ENCODE measurements around the gene ABCB11. TPM values are rescaled to one million over a fixed set of nuclear protein-coding genes. Genes with fewer than 3 reads are reported as not detected.

ABCB11 gene
- total and polyA plus RNA-seq, 10 of the 15 experiments (the other 5 are each of a cell fraction or from before 2014, with no cell fraction given) = not detected

- TF ChIP-seq REST (IDR thresholded peaks at IDR 0.05; ENCODE audit: low read depth, low read length) (no peak), ZNF24 (IDR thresholded peaks at IDR 0.05) (no peak)
These were observed 102.9 kb downstream of the ABCB11 start (continued) for GRCh38 chr2:168928113-168928831.

- intact Hi-C loops (cut with micrococcal nuclease; ENCODE audit: unreplicated experiment) = no loop called here
- SMC1A ChIA-PET (ENCODE audit: uncharacterized antibody, unreplicated experiment) = no interaction called here
- ATAC-seq = no peak
These were observed 104.3 kb downstream of the ABCB11 start for GRCh38 chr2:168926621-168927386.

More at GRCh38 chr2:168926621-168927386, 104.3 kb downstream of the ABCB11 start:
- no peaks in the 10 kb centered on the region for H3K9me3 ChIP-seq (replicated peaks; ENCODE audit: control insufficient read depth, insufficient read depth, low read length)
- no peak for TF ChIP-seq CBX5 (IDR thresholded peaks at IDR 0.05; ENCODE audit: low read depth)
- TF ChIP-seq E2F8 (IDR thresholded peaks at IDR 0.05; ENCODE audit: low read depth, partially characterized antibody) = no peak
- 29% methylated on average over 3 of the region's 3 CpGs for WGBS (ENCODE audit: insufficient coverage, insufficient replicate concordance, low lambda C conversion rate, missing lambda C conversion rate)
- POLR2A ChIA-PET = no interaction called here
- RAD21 ChIA-PET (ENCODE audit: unreplicated experiment) = no interaction called here
- FAIRE-seq = no peak
- BruUV-seq (replicated peaks) = no TSS peak
- in situ Hi-C loops (cut with MboI) = no loop called here
- H4K20me1 ChIP-seq (ENCODE audit: control insufficient read depth, insufficient read depth) = no peaks in the 10 kb centered on the region
- H3K79me2 ChIP-seq (ENCODE audit: control insufficient read depth, insufficient read depth, low read length) = no peaks in the 10 kb centered on the region
- peaks cover 1 to 2% of the 10 kb centered on the region in 2 experiments; a peak in 3 of 4 replicates for H3K27me3 ChIP-seq (replicated peaks in 1 of 2; ENCODE audit: control insufficient read depth in 2 of 2, insufficient read depth in 2 of 2, low read length in 1 of 2)
- H3K9ac ChIP-seq (ENCODE audit: control insufficient read depth, insufficient read depth, low read length) = no peak overlapping the region
- no peaks in the 10 kb centered on the region for H3K4me1 ChIP-seq (ENCODE audit: control insufficient read depth, insufficient read depth, low read length)
- CTCF ChIA-PET = no interaction called here
- no peak overlapping the region for H3K4me2 ChIP-seq (ENCODE audit: control insufficient read depth, insufficient read depth)
- H3K27ac ChIP-seq (ENCODE audit: control insufficient read depth, insufficient read depth) = no peak overlapping the region
- DNase-seq (ENCODE audit: low read depth, low spot score) = no peak
- H3K4me3 ChIP-seq = no peak overlapping the region
- H2AFZ ChIP-seq (ENCODE audit: control insufficient read depth, low read depth, low read length) = no peak overlapping the region
- no peaks in the 10 kb centered on the region for H3K36me3 ChIP-seq (ENCODE audit: control insufficient read depth in 2 of 2, insufficient read depth in 2 of 2, low read length in 1 of 2)

Data from GM12878 (cell line).